GM12872 (cell line): ENCODE results near the gene ODAD4.

Experiments
- TF ChIP-seq, protein P1 (sequence below): IDR thresholded peaks from 3 replicates; pipeline ENCODE4 v1.5.1; 2011; ENCODE audit warnings: low read depth, mild to moderate bottlenecking, low read length, moderate library complexity; ENCODE audit not compliant: insufficient read depth

The ODAD4 gene

DNA sequence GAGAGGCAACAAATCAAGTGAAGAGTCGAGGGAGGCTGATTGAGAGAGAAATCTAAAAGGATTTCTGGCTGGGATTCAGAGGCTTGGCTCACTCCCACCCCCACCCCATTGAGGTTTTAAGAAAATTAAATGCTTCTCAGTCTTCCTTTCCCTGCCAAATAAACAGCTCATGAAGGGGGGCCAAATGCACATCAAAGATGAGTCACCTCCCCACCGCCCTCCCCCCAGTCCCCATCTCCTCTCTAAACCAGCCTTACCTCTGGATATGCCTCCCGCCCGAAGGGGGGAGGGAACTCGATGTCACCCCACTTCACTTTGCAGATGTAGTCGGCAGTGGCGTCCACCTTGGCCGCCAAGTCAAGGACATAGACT lies 23.2 kb upstream of the ODAD4 start:
- TF ChIP-seq, protein P1, sequence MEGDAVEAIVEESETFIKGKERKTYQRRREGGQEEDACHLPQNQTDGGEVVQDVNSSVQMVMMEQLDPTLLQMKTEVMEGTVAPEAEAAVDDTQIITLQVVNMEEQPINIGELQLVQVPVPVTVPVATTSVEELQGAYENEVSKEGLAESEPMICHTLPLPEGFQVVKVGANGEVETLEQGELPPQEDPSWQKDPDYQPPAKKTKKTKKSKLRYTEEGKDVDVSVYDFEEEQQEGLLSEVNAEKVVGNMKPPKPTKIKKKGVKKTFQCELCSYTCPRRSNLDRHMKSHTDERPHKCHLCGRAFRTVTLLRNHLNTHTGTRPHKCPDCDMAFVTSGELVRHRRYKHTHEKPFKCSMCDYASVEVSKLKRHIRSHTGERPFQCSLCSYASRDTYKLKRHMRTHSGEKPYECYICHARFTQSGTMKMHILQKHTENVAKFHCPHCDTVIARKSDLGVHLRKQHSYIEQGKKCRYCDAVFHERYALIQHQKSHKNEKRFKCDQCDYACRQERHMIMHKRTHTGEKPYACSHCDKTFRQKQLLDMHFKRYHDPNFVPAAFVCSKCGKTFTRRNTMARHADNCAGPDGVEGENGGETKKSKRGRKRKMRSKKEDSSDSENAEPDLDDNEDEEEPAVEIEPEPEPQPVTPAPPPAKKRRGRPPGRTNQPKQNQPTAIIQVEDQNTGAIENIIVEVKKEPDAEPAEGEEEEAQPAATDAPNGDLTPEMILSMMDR: no peak

DNA sequence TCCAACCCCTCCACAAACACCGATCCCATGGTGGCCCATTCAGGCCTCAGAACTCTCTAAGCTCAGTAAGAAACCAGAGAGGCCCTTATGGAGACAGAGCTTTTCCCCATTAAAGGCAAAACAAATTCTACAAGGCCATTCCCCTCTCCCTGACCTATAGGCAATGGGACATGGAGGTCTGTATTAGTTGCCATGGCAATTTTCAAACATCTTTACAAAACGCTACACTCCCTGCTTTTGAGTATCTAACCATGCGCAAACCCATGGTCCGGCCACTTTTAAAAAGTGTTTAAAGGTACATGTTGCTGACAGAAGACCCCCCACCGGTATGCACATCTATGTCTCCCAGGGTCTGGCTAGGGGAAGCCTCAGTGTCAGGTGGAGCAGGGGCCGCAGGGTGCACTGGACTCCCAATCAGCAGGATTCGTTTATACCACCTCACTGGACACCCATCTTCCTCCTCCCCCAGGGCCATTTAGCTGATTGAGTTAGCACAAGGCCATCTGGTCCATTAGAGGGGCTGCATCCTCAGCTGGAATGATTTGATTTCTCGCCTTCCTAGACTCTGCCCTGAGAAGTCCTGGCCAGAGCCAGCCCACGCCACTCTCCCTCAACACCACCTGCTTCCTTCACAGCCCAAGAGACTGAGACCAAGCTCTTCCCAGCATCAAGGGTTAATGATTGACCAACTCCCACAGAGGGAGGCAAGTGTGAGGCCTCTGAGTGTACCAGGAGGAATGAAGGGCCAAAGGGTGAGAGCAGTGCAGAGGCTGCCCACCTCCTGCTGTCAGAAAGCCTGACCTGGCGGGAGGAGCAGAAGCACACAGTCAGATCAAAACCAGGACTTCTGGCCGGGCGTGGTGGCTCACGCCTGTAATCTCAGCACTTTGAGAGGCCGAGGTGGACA lies 22.5 kb upstream of the ODAD4 start:
- TF ChIP-seq, protein P1: no peak

DNA sequence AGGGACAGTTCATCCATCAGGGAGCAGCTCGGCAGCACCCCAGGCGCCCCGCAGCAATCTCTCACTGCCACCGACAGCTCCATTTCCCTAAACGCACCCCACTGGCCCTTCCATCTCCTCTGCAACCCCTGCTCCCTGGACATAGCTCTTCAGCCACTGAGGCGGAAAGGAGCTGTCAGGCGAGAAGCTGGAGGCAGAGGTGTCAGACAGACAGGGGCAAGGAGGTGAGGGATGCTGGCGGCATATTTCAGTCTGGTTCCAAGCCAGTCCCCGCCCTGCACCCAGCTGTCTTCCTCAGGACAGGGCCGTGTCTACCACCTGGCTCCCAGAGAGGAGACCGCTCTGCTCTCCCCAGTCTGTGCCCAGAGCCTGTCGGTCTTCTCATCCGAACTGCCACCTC lies 21.3 kb upstream of the ODAD4 start:
- TF ChIP-seq, protein P1: no peak

DNA sequence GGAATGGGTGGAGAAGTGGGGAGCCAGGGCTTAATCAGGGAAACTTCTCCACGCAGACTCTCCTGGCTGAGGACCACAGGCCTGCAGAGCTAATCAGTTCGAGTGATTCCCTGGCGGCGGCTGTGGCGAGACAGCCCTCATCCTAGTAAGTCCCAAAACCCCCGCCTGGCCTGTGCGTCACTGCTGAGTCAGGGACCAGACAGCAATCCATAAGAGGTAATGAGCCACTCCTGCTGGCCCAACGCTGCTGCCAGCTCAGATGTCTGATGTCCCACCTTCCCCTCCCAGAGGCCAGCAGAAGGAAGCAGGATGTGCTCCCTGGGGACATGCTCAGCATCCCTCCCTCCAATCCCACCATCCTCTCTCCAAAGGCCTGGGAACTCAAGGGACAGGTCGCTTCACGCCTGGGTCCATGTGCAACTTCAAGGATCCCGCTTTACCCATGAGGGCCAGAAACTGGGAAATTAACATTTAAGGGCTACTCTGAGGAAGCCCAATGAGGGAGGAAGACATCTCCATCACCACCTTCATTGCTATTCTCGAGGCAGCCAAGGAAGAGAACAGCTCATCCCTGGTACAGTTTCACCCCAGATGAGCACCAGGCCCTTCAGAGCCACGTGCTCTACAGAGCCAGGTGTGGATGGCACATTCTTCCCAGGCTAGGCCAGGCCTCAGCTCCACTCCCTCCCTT lies 19.6 kb upstream of the ODAD4 start:
- TF ChIP-seq, protein P1: no peak

DNA sequence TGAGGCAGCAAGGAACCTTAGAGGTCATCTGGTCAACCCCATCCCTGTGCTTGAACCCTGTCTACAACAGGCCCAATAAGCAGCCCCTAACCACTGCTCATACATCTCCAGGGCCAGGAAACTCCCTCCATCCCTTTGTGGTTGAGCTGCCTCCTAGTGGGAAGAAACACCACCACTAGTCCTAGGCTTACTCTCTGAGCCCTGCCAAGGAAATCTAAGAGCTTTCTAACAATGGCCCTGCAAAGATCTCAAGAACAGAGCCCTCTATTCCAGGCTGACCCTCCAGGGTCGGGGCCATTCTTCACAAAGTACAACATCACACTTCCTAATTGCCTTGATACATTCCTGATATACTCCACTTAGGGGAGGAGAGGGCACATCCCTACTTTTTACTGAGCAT lies 17.5 kb upstream of the ODAD4 start:
- TF ChIP-seq, protein P1: no peak

DNA sequence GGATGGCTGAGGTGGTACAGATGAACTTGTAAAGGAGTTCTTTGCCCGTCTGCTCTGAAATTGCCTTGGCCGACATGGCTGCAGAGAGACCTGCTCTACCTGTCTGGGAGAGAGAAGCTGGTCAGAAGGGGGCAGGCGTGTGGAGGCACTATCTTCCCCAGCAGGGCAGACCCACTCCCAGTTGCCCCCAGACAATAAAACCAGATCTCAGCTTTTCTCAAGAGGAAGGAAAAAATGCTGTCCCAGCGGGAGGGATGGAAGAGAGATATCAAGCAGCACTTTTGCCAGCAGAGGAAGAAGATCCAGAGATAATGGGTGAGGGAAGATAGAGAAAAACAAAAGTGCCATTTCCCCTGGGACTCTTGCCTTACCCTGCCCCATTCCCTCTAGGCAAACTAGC lies 16.6 kb upstream of the ODAD4 start:
- TF ChIP-seq, protein P1: no peak

DNA sequence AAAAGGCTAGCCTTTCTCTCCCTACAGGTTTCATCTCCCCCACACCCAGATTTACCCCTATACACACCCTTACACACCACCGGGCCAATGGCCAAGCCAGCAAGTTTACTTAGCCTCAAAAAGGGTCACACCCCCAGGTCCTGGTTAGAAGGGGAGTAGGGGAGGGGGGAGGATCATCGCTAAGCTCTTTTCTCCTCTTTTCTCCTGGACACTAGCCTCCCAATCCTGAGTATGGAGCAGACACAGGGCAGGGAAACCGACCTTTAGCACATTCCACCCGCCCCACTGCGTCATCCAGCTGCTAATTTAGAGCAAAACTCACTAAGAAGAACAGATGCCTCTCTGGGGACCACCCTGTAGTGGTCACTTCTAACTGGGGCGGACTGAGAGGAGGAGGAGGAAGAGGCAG lies 16.1 kb upstream of the ODAD4 start:
- TF ChIP-seq, protein P1: no peak
